Measurements from ENCODE around the gene SPATS2.

The SPATS2 gene

GRCh38 chr12:49432616-49433015 is 65.4 kb downstream of the SPATS2 start:
- TF ChIP-seq POLR2AphosphoS5 (IDR thresholded peaks at IDR 0.05; ENCODE audit: low read depth, low read length): no peak
- TF ChIP-seq FOXP2 (optimal IDR thresholded peaks at IDR 0.05; ENCODE audit: borderline replicate concordance, extremely low read depth, extremely low read length, insufficient read depth): no peak
- TF ChIP-seq REST (IDR thresholded peaks at IDR 0.05; ENCODE audit: insufficient read depth in 1 of 2, low read depth in 2 of 2, low read length in 2 of 2): no peak
- no peak for TF ChIP-seq TAF1 (IDR thresholded peaks at IDR 0.05; ENCODE audit: borderline replicate concordance, insufficient read depth, low read length)

- TF ChIP-seq POLR2AphosphoS5 (IDR thresholded peaks at IDR 0.05; ENCODE audit: low read depth, low read length) (no peak), FOXP2 (optimal IDR thresholded peaks at IDR 0.05; ENCODE audit: borderline replicate concordance, extremely low read depth, extremely low read length, insufficient read depth) (no peak), REST (IDR thresholded peaks at IDR 0.05; ENCODE audit: insufficient read depth in 1 of 2, low read depth in 2 of 2, low read length in 2 of 2) (no peak), SIN3A (IDR thresholded peaks at IDR 0.05; ENCODE audit: borderline replicate concordance, insufficient read depth, low read length) (no peak), TAF1 (IDR thresholded peaks at IDR 0.05; ENCODE audit: borderline replicate concordance, insufficient read depth, low read length) (no peak)
Measured at GRCh38 chr12:49439042-49439441, 71.8 kb downstream of the SPATS2 start.

- TF ChIP-seq REST (IDR thresholded peaks at IDR 0.05; ENCODE audit: insufficient read depth in 1 of 2, low read depth in 2 of 2, low read length in 2 of 2): no peak
Measured at GRCh38 chr12:49440035-49440434, 72.8 kb downstream of the SPATS2 start.

GRCh38 chr12:49442915-49443314 is 75.7 kb downstream of the SPATS2 start:
- TF ChIP-seq FOXP2 (optimal IDR thresholded peaks at IDR 0.05; ENCODE audit: borderline replicate concordance, extremely low read depth, extremely low read length, insufficient read depth) (no peak), POLR2AphosphoS5 (IDR thresholded peaks at IDR 0.05; ENCODE audit: low read depth, low read length) (no peak)

- no peak for TF ChIP-seq POLR2AphosphoS5 (IDR thresholded peaks at IDR 0.05; ENCODE audit: low read depth, low read length)
Measured at GRCh38 chr12:49446571-49446970, 79.3 kb downstream of the SPATS2 start.

- TF ChIP-seq SIN3A (IDR thresholded peaks at IDR 0.05; ENCODE audit: borderline replicate concordance, insufficient read depth, low read length) (no peak), POLR2AphosphoS5 (IDR thresholded peaks at IDR 0.05; ENCODE audit: low read depth, low read length) (no peak), TAF1 (IDR thresholded peaks at IDR 0.05; ENCODE audit: borderline replicate concordance, insufficient read depth, low read length) (no peak), FOXP2 (optimal IDR thresholded peaks at IDR 0.05; ENCODE audit: borderline replicate concordance, extremely low read depth, extremely low read length, insufficient read depth) (no peak), REST (IDR thresholded peaks at IDR 0.05; ENCODE audit: insufficient read depth in 1 of 2, low read depth in 2 of 2, low read length in 2 of 2) (no peak)
Measured at GRCh38 chr12:49448858-49449257, 81.6 kb downstream of the SPATS2 start.

Data from PFSK-1 (cell line).